PFSK-1 (cell line): Measurements from ENCODE around the gene HMG20B.

Source experiments
- POLR2AphosphoS5 ChIP-seq: IDR thresholded peaks from 2 replicates; pipeline ENCODE4 v1.6.1; 2012; ENCODE audit warnings: low read depth, mild to moderate bottlenecking, control low read depth, low read length, moderate library complexity
- SIN3A ChIP-seq: IDR thresholded peaks from 2 replicates; pipeline ENCODE4 v1.6.1; 2012; ENCODE audit warnings: mild to moderate bottlenecking, low read length, moderate library complexity, borderline replicate concordance; ENCODE audit not compliant: insufficient read depth
- TAF1 ChIP-seq: IDR thresholded peaks from 2 replicates; pipeline ENCODE4 v1.6.1; 2012; ENCODE audit warnings: low read length, control low read depth, borderline replicate concordance; ENCODE audit not compliant: insufficient read depth

DNA sequence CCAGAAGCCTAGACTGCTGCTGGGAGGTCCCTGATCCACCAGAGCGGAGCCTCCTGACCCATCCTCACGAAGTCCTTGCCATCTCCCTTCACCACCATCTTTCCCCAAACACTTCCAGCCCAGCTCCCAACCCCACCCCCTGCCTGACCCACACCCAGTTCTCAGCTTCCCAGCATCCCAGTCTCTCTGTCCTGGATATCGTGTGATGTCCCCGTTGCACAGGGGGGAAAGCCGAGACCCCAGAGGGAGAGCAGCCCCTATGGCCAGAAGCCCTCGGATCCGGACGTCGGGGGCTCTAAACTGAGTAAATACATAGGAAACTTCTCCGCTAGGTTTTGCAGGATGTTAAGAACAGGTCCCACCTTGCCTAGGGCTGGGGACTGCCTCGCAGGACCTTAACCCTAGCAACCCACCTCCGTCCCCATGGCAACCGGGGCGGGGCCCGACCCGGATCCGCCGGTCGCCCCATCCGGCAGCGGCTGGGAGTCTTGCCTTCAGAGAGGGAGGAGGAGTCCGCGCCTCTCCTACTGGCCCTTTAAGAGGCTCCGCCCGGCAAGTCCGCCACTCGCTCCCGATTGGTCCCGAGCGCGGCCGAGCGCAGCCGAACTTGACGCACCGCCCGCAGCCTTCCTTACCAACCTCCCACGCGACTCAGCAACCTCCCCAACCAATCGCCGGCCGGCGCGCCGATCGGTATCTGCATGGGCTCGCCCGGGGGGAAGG is 451 bp upstream of the HMG20B start:
- no peak for TF ChIP-seq SIN3A
- no peak for TF ChIP-seq TAF1
- TF ChIP-seq POLR2AphosphoS5 = no peak
